ENCODE data around the gene TMEM190. TPM values are rescaled to one million over a fixed set of nuclear protein-coding genes. Genes with fewer than 3 reads are reported as not detected.
"Not testable (repeated sequence)": the region's sequence is repeated elsewhere in the genome, so short reads cannot be mapped to it uniquely, and the experiment has no call there.

The TMEM190 gene
- total RNA-seq = not detected

- no peaks in the 10 kb centered on the region for H3K36me3 ChIP-seq
- H3K9me3 ChIP-seq = no peaks in the 10 kb centered on the region
- no peak within 1 kb of the TSS for H3K27ac ChIP-seq
- H3K4me3 ChIP-seq = no peak within 1 kb of the TSS
- peaks cover 68% of the 10 kb centered on the region for H3K27me3 ChIP-seq
- TF ChIP-seq POLR2A (IDR thresholded peaks at IDR 0.05) = no peak
- no peak for TF ChIP-seq CTCF (IDR thresholded peaks at IDR 0.05)
- no peak for TF ChIP-seq EP300 (IDR thresholded peaks at IDR 0.05)
- TF ChIP-seq POLR2AphosphoS5 (IDR thresholded peaks at IDR 0.05) = no peak
- peaks cover 0 to 17% (median 3%) of the 10 kb centered on the region in 3 donors for H3K4me1 ChIP-seq
- WGBS, 2 donors (ENCODE audit: low coverage in 1 of 2) = 60% methylated on average over 1 of the region's 21 CpGs; no CpG with 5 or more reads in 1 of the 2 donors
- no peak for ATAC-seq
Observed at GRCh38 chr19:55376241-55376933, at the start of gene TMEM190. Gene TMEM190, plus strand, starts transcription at chr19:55376826. Its CDS starts 28 bp downstream, at chr19:55376854.

GRCh38 chr19:55328774-55329318, 47.8 kb upstream of the TMEM190 start:
- H3K4me3 ChIP-seq, ATAC-seq, H3K4me1 ChIP-seq, H3K36me3 ChIP-seq, H3K9me3 ChIP-seq, H3K27ac ChIP-seq: not testable (repeated sequence)
- H3K27me3 ChIP-seq = peaks cover 21% of the 10 kb centered on the region
- WGBS, 2 donors (ENCODE audit: low coverage in 1 of 2) = 60 to 85% methylated on average over 4 of the region's 4 CpGs

DNA sequence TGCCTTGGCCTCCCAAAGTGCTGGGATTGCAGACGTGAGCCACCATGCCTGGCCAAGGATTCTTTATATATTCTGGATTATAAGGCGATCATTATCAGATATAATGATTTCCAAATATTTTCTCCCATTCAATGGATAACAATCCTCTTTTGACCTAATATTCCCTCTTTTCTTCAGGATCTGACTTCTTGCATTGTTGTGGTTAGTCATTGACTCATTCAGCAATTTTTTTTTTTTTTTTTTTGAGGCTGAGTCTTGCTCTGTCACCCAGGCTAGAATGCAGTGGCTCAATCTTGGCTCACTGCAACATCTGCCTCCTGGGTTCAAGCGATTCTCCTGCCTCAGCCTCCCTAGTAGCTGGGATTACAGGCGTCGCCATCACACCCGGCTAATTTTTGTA, 46.8 kb upstream of the TMEM190 start:
- H3K27ac ChIP-seq, ATAC-seq, H3K36me3 ChIP-seq, H3K9me3 ChIP-seq, H3K4me3 ChIP-seq, H3K4me1 ChIP-seq: not testable (repeated sequence)
- WGBS, 2 donors (ENCODE audit: low coverage in 1 of 2) = 84 to 86% methylated on average over 4 to 5 of the region's 6 CpGs
- peaks cover 31% of the 10 kb centered on the region for H3K27me3 ChIP-seq

- ATAC-seq = no peak
- H3K9me3 ChIP-seq = no peaks in the 10 kb centered on the region
- no peak for TF ChIP-seq POLR2AphosphoS5 (IDR thresholded peaks at IDR 0.05)
- no peak for TF ChIP-seq POLR2A (IDR thresholded peaks at IDR 0.05)
- no peak for TF ChIP-seq EP300 (IDR thresholded peaks at IDR 0.05)
- TF ChIP-seq CTCF (IDR thresholded peaks at IDR 0.05) = no peak
- H3K4me1 ChIP-seq = peaks cover 0 to 9% (median 4%) of the 10 kb centered on the region in 3 donors
- no peak overlapping the region for H3K27ac ChIP-seq
- 71 to 82% methylated on average over 9 to 10 of the region's 11 CpGs for WGBS, 2 donors (ENCODE audit: low coverage in 1 of 2)
- H3K36me3 ChIP-seq = no peaks in the 10 kb centered on the region
- H3K4me3 ChIP-seq = no peak overlapping the region
- H3K27me3 ChIP-seq = peaks cover 41% of the 10 kb centered on the region
Observed at GRCh38 chr19:55333870-55334269, 42.8 kb upstream of the TMEM190 start.

- no peak for TF ChIP-seq POLR2AphosphoS5 (IDR thresholded peaks at IDR 0.05)
- TF ChIP-seq CTCF (IDR thresholded peaks at IDR 0.05) = no peak
- TF ChIP-seq POLR2A (IDR thresholded peaks at IDR 0.05) = no peak
- no peak for TF ChIP-seq EP300 (IDR thresholded peaks at IDR 0.05)
- peaks cover 0 to 22% (median 13%) of the 10 kb centered on the region in 3 donors for H3K4me1 ChIP-seq
- WGBS, 2 donors (ENCODE audit: low coverage in 1 of 2) = 68 to 78% methylated on average over 7 of the region's 7 CpGs
- no peaks in the 10 kb centered on the region for H3K36me3 ChIP-seq
- H3K4me3 ChIP-seq = no peak overlapping the region
- H3K27ac ChIP-seq = no peak overlapping the region
- no peak for ATAC-seq
- H3K27me3 ChIP-seq = peaks cover 35% of the 10 kb centered on the region
- H3K9me3 ChIP-seq = no peaks in the 10 kb centered on the region
Observed at GRCh38 chr19:55336101-55336500, 40.5 kb upstream of the TMEM190 start.

Measured in gastroesophageal sphincter (tissue), 4 donors.